Osteocyte (in vitro differentiated cells): ENCODE results near the gene COL19A1. TPM values are rescaled to one million over a fixed set of nuclear protein-coding genes. Genes with fewer than 3 reads are reported as not detected.
A peak's percentile ranks its signal among the peaks of the same experiment; 100 is the strongest.

Experiments
- DNase-seq: peaks from one replicate; pipeline ENCODE4 v3.0.0; 2021; ENCODE audit warnings: mixed read lengths; ENCODE audit not compliant: unreplicated experiment; ENCODE audit errors: extremely low spot score
- H3K27ac Mint-ChIP-seq: one replicate; pipeline ENCODE4 v1.8.0; 2021; ENCODE audit warnings: mild to moderate bottlenecking, mixed read lengths; ENCODE audit not compliant: unreplicated experiment
- H3K27me3 Mint-ChIP-seq: one replicate; pipeline ENCODE4 v1.8.0; 2021; ENCODE audit warnings: mixed read lengths; ENCODE audit not compliant: unreplicated experiment
- H3K36me3 Mint-ChIP-seq: one replicate; pipeline ENCODE4 v1.8.0; 2021; ENCODE audit warnings: mixed read lengths; ENCODE audit not compliant: unreplicated experiment
- H3K4me1 Mint-ChIP-seq: one replicate; pipeline ENCODE4 v1.8.0; 2021; ENCODE audit warnings: mixed read lengths; ENCODE audit not compliant: unreplicated experiment
- H3K4me3 Mint-ChIP-seq: one replicate; pipeline ENCODE4 v1.8.0; 2021; ENCODE audit warnings: mild to moderate bottlenecking, moderate library complexity, mixed read lengths; ENCODE audit not compliant: unreplicated experiment
- H3K9me3 Mint-ChIP-seq: one replicate; pipeline ENCODE4 v1.8.0; 2021; ENCODE audit warnings: mixed read lengths; ENCODE audit not compliant: unreplicated experiment
- CTCF ChIP-seq: fragments of 200-600 bp; sonication (generic); IDR thresholded peaks from 2 replicates; pipeline ENCODE4 v1.5.0; 2021; ENCODE audit warnings: antibody characterized with exemption, mild to moderate bottlenecking, moderate library complexity
- total RNA-seq: library from RNA; stranded (reverse); gene quantifications from 2 replicates; pipeline ENCODE4 v1.2.1, GENCODE V29; 2021

Gene COL19A1
- total RNA-seq, 1 donor from 2014 or later: not detected

- Mint-ChIP-seq H3K27ac (no peak overlapping the region), H3K27me3 (peaks cover 16% of the 10 kb centered on the region), H3K9me3 (no peaks in the 10 kb centered on the region), H3K4me1 (no peaks in the 10 kb centered on the region), H3K4me3 (no peak overlapping the region), H3K36me3 (no peaks in the 10 kb centered on the region)
- DNase-seq: no peak
- TF ChIP-seq CTCF: no peak
Observed at GRCh38 chr6:70082830-70083229, 216.5 kb downstream of the COL19A1 start.

DNA sequence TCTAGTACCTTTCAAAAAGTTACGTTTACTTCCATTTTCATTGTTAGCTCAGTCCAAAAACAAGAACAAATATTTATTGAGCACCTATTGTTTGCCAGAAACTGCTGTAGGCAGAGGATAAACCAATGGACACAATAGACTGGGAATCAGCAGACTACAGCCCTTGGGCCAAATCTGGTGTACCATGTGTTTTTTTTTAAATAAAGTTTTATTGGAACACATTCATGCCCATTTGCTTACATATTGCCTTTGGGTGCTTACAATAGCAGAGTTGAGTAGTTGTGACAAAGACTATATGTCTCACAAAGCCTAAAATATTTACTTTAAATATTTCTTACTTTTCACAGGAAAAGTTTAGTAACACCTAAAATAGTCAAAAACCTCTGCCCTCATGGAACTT is 220.4 kb downstream of the COL19A1 start:
- no peaks in the 10 kb centered on the region for H3K27me3 Mint-ChIP-seq
- DNase-seq: no peak
- TF ChIP-seq CTCF: no peak
- H3K36me3 Mint-ChIP-seq: no peaks in the 10 kb centered on the region
- H3K4me1 Mint-ChIP-seq: no peaks in the 10 kb centered on the region
- no peaks in the 10 kb centered on the region for H3K9me3 Mint-ChIP-seq
- no peak overlapping the region for H3K27ac Mint-ChIP-seq
- no peak overlapping the region for H3K4me3 Mint-ChIP-seq

- Mint-ChIP-seq H3K4me1 (no peaks in the 10 kb centered on the region), H3K9me3 (no peaks in the 10 kb centered on the region), H3K27ac (no peak overlapping the region), H3K36me3 (no peaks in the 10 kb centered on the region), H3K4me3 (no peak overlapping the region), H3K27me3 (no peaks in the 10 kb centered on the region)
- DNase-seq: no peak
- no peak for TF ChIP-seq CTCF
Observed at GRCh38 chr6:70094156-70094555, 227.8 kb downstream of the COL19A1 start.

DNA sequence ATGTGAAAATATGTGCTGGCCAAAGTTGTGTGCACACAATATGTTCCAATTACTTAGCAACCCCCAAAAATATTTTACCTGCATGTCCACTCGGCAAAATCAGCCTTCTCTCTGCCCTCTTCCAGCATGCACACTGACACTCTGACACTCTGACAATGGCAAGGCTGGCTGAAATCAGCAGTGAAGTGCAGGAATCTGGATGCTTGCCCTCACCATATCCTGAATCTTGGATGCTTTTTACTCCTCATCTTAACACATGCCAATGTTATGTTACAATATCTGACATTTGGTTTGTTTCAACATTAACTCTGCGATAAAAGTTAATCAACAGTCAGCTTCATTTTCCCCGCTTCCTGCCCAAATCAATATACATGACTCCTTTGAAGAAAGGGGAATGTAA is 233.4 kb downstream of the COL19A1 start:
- H3K27me3 Mint-ChIP-seq: peaks cover 8% of the 10 kb centered on the region
- no peaks in the 10 kb centered on the region for H3K9me3 Mint-ChIP-seq
- no peaks in the 10 kb centered on the region for H3K36me3 Mint-ChIP-seq
- DNase-seq: no peak
- no peaks in the 10 kb centered on the region for H3K4me1 Mint-ChIP-seq
- no peak overlapping the region for H3K27ac Mint-ChIP-seq
- H3K4me3 Mint-ChIP-seq: no peak overlapping the region
- no peak for TF ChIP-seq CTCF

DNA sequence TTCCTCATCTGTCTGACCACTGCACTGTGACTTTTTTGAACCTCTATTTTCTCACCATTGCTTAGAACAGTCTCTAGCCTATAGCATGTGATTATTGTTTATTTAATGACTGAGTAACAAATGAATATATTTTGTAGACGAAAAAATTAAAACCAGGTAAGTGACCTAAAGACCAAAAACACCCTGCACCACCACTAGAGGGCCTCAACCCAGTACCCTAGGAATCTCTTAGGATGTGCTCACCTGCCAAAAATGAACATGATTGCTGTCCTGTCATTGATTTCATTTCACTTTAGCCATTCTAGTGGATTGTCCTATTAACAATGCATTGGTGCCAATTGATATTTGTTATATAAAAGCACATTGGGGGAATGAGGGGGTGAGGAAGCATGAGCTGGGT is 237.4 kb downstream of the COL19A1 start:
- no peaks in the 10 kb centered on the region for H3K36me3 Mint-ChIP-seq
- DNase-seq: no peak
- H3K27ac Mint-ChIP-seq: no peak overlapping the region
- peak; percentile 22 for TF ChIP-seq CTCF
- peaks cover 1% of the 10 kb centered on the region for H3K4me1 Mint-ChIP-seq
- H3K9me3 Mint-ChIP-seq: no peaks in the 10 kb centered on the region
- peaks cover 23% of the 10 kb centered on the region for H3K27me3 Mint-ChIP-seq
- no peak overlapping the region for H3K4me3 Mint-ChIP-seq
